IMR-90 (cell line): ENCODE measurements around the gene RAET1G. TPM values are rescaled to one million over a fixed set of nuclear protein-coding genes. Genes with fewer than 3 reads are reported as not detected.

Experiments used
- ATAC-seq: fragments of 200-7000 bp; cut with Tn5 transposase; 2 replicates; pipeline ENCODE4 v1.9.1; 2020; ENCODE audit warnings: low read depth, mild to moderate bottlenecking, moderate library complexity
- BruUV-seq: library from RNA; stranded (reverse); fragments of 400-500 nt; replicated peaks from 2 replicates; lab custom pipeline; 2021; lab: Mats Ljungman, UMichigan
- CTCF ChIA-PET: fragments of 300-600 bp; formaldehyde crosslinking; extraction: SDS; loops from one replicate; lab custom pipeline; 2021; ENCODE audit warnings: antibody characterized with exemption; lab: Yijun Ruan, JAX
- POLR2A ChIA-PET: fragments of 300-600 bp; sonication (Branson Sonifier 250); formaldehyde crosslinking; loops from one replicate; lab custom pipeline; 2022; ENCODE audit warnings: antibody characterized with exemption; ENCODE audit not compliant: unreplicated experiment; lab: Charles Lee
- DNase-seq: peaks from one replicate; pipeline ENCODE4 v3.0.0; 2013
- H2AFZ ChIP-seq: replicated peaks from 2 replicates; pipeline ENCODE3; 2013; ENCODE audit warnings: low read length, mild to moderate bottlenecking; ENCODE audit not compliant: poor library complexity
- H2AK5ac ChIP-seq: 2 replicates; pipeline ENCODE4 v1.6.1; 2013; ENCODE audit warnings: low read depth, low read length, inconsistent platforms
- H2AK9ac ChIP-seq: replicated peaks from 2 replicates; pipeline ENCODE3; 2013; ENCODE audit warnings: mild to moderate bottlenecking, low read depth, low read length, moderate library complexity; ENCODE audit not compliant: poor library complexity
- H2BK120ac ChIP-seq: 2 replicates; pipeline ENCODE4 v1.6.1; 2013; ENCODE audit warnings: low read depth, low read length, inconsistent platforms
- H2BK15ac ChIP-seq: 3 replicates; pipeline ENCODE4 v1.6.1; 2013; ENCODE audit warnings: low read depth, low read length, inconsistent platforms
- H2BK20ac ChIP-seq: 2 replicates; pipeline ENCODE4 v1.6.1; 2013; ENCODE audit warnings: low read depth, mild to moderate bottlenecking, inconsistent platforms, low read length, moderate library complexity
- H2BK5ac ChIP-seq: 2 replicates; pipeline ENCODE4 v1.6.1; 2013; ENCODE audit warnings: mild to moderate bottlenecking, low read depth, low read length, inconsistent platforms; ENCODE audit not compliant: poor library complexity, severe bottlenecking
- H3K14ac ChIP-seq: replicated peaks from 2 replicates; pipeline ENCODE4 v1.6.1; 2013; ENCODE audit warnings: low read depth, low read length, inconsistent platforms
- H3K18ac ChIP-seq: 2 replicates; pipeline ENCODE4 v1.6.1; 2013; ENCODE audit warnings: low read depth, low read length, control low read depth
- H3K23ac ChIP-seq: 2 replicates; pipeline ENCODE4 v1.6.1; 2013; ENCODE audit warnings: low read depth, low read length, inconsistent platforms
- H3K27ac ChIP-seq: 2 replicates; pipeline ENCODE4 v1.5.1; 2013; ENCODE audit warnings: mild to moderate bottlenecking, control low read depth, low read length; ENCODE audit not compliant: insufficient read depth
- H3K27me3 ChIP-seq: 2 replicates; pipeline ENCODE4 v1.6.1; 2013; ENCODE audit warnings: low read length; ENCODE audit not compliant: control insufficient read depth, insufficient read depth
- H3K36me3 ChIP-seq: 2 replicates; pipeline ENCODE4 v1.6.1; 2013; ENCODE audit warnings: low read length, mixed read lengths; ENCODE audit not compliant: control insufficient read depth, insufficient read depth
- H3K4ac ChIP-seq: 2 replicates; pipeline ENCODE4 v1.6.1; 2013; ENCODE audit warnings: low read depth, low read length, inconsistent platforms
- H3K4me1 ChIP-seq: 2 replicates; pipeline ENCODE4 v1.6.1; 2013; ENCODE audit warnings: low read length, mixed read lengths; ENCODE audit not compliant: control insufficient read depth, insufficient read depth
- H3K4me2 ChIP-seq: 2 replicates; pipeline ENCODE4 v1.6.1; 2013; ENCODE audit warnings: low read depth, mild to moderate bottlenecking, control low read depth, low read length, moderate library complexity
- H3K4me3 ChIP-seq: 2 replicates; pipeline ENCODE4 v1.5.1; 2013; ENCODE audit warnings: low read depth, mild to moderate bottlenecking, control low read depth, low read length, moderate library complexity; ENCODE audit not compliant: insufficient read depth
- H3K56ac ChIP-seq: 2 replicates; pipeline ENCODE4 v1.6.1; 2013; ENCODE audit warnings: low read length, inconsistent platforms; ENCODE audit not compliant: insufficient read depth; ENCODE audit errors: extremely low read depth
- H3K79me1 ChIP-seq, 2 experiments: 2 replicates each; pipeline ENCODE4 v1.6.1; 2013; ENCODE audit warnings: low read length in 2 of 2, inconsistent platforms in 1 of 2, low read depth in 1 of 2
- H3K9ac ChIP-seq: 2 replicates; pipeline ENCODE4 v1.6.1; 2013; ENCODE audit warnings: low read depth, low read length, control low read depth
- H3K9me1 ChIP-seq: 2 replicates; pipeline ENCODE4 v1.6.1; 2013; ENCODE audit warnings: low read length, inconsistent platforms; ENCODE audit not compliant: insufficient read depth
- H3K9me3 ChIP-seq: 2 replicates; pipeline ENCODE4 v1.6.1; 2013; ENCODE audit warnings: low read length; ENCODE audit not compliant: control insufficient read depth, insufficient read depth
- H4K20me1 ChIP-seq: 2 replicates; pipeline ENCODE4 v1.6.1; 2013; ENCODE audit warnings: low read length, inconsistent platforms; ENCODE audit not compliant: insufficient read depth
- H4K5ac ChIP-seq: 2 replicates; pipeline ENCODE4 v1.6.1; 2013; ENCODE audit warnings: mild to moderate bottlenecking, low read depth, low read length, control low read depth
- H4K8ac ChIP-seq, 2 experiments: 2 replicates each; pipeline ENCODE4 v1.6.1; 2013; ENCODE audit warnings: low read depth in 2 of 2, low read length in 2 of 2, control low read depth in 1 of 2, inconsistent platforms in 1 of 2
- H4K91ac ChIP-seq: 2 replicates; pipeline ENCODE4 v1.6.1; 2013; ENCODE audit warnings: low read depth, low read length, inconsistent platforms; ENCODE audit not compliant: insufficient read depth
- BHLHE40 ChIP-seq: fragments of 150-350 bp; IDR thresholded peaks from 2 replicates; pipeline ENCODE4 v1.6.1; 2016; ENCODE audit warnings: mild to moderate bottlenecking, low read depth, low read length
- CEBPB ChIP-seq: IDR thresholded peaks from 2 replicates; pipeline ENCODE4 v1.6.1; 2012; ENCODE audit warnings: low read depth, low read length, improper control_type of control experiment
- CHD1 ChIP-seq: IDR thresholded peaks from 2 replicates; pipeline ENCODE4 v1.6.1; 2012; ENCODE audit warnings: low read depth, low read length, improper control_type of control experiment
- CTCF ChIP-seq: conservative IDR thresholded peaks from 2 replicates; pipeline ENCODE4 v1.5.1; 2012; ENCODE audit warnings: mild to moderate bottlenecking, low read depth, low read length, improper control_type of control experiment
- ELK1 ChIP-seq: fragments of 150-350 bp; IDR thresholded peaks from 2 replicates; pipeline ENCODE4 v1.6.1; 2016; ENCODE audit warnings: low read depth, mild to moderate bottlenecking, low read length, moderate library complexity, borderline replicate concordance
- FOS ChIP-seq: fragments of 150-350 bp; IDR thresholded peaks from 2 replicates; pipeline ENCODE4 v1.6.1; 2016; ENCODE audit warnings: low read depth, low read length
- MAFK ChIP-seq: IDR thresholded peaks from 2 replicates; pipeline ENCODE4 v1.6.1; 2012; ENCODE audit warnings: low read depth, low read length, improper control_type of control experiment
- MAZ ChIP-seq: IDR thresholded peaks from 2 replicates; pipeline ENCODE4 v1.6.1; 2012; ENCODE audit warnings: low read depth, mild to moderate bottlenecking, low read length, improper control_type of control experiment, moderate library complexity, borderline replicate concordance
- MXI1 ChIP-seq: IDR thresholded peaks from 2 replicates; pipeline ENCODE4 v1.6.1; 2012; ENCODE audit warnings: low read depth, mild to moderate bottlenecking, low read length, moderate library complexity, borderline replicate concordance
- NFE2L2 ChIP-seq: fragments of 150-350 bp; IDR thresholded peaks from 2 replicates; pipeline ENCODE4 v1.6.1; 2016; ENCODE audit warnings: low read depth, mild to moderate bottlenecking, low read length
- POLR2A ChIP-seq: IDR thresholded peaks from 2 replicates; pipeline ENCODE4 v1.6.1; 2012; ENCODE audit warnings: mild to moderate bottlenecking, low read depth, low read length
- RAD21 ChIP-seq: IDR thresholded peaks from 2 replicates; pipeline ENCODE4 v1.6.1; 2012; ENCODE audit warnings: low read length, improper control_type of control experiment
- RCOR1 ChIP-seq: IDR thresholded peaks from 2 replicates; pipeline ENCODE4 v1.6.1; 2012; ENCODE audit warnings: mild to moderate bottlenecking, low read length, improper control_type of control experiment; ENCODE audit not compliant: insufficient replicate concordance
- RFX5 ChIP-seq: IDR thresholded peaks from 2 replicates; pipeline ENCODE4 v1.8.0; 2012; ENCODE audit warnings: low read depth, mild to moderate bottlenecking, low read length, moderate library complexity
- USF2 ChIP-seq: fragments of 150-350 bp; IDR thresholded peaks from 2 replicates; pipeline ENCODE4 v1.6.1; 2017; ENCODE audit warnings: mild to moderate bottlenecking, antibody characterized with exemption, low read length, low read depth
- WGBS, 2 experiments: methylation state at CpG; one replicate each; pipeline versions ENCODE4 v1.1.5 to v1.1.7; 2013; ENCODE audit warnings: missing lambda C conversion rate in 2 of 2; ENCODE audit not compliant: insufficient read length in 1 of 2; ENCODE audit errors: extremely low coverage in 2 of 2; 5-methylcytosine and 5-hydroxymethylcytosine counted together
- dilution Hi-C: fragments of 300-500 bp; cut with HindIII; formaldehyde crosslinking; loops from one replicate; pipeline ENCODE4 v1.14.3; 2018; ENCODE audit warnings: low sequenced_read_pairs; ENCODE audit not compliant: unreplicated experiment
- in situ Hi-C: fragments of 300-500 bp; cut with MboI; formaldehyde crosslinking; loops from 3 replicates; pipeline ENCODE4 v1.14.3; 2019; ENCODE audit warnings: low sequenced_read_pairs, inconsistent platforms, mixed read lengths
- intact Hi-C: fragments of 100-400 bp; cut with micrococcal nuclease; formaldehyde crosslinking; loops from 2 replicates; pipeline ENCODE4 v1.10.0; 2022
- polyA plus RNA-seq, 3 experiments: library from polyadenylated mRNA; depleted of rRNA; stranded (reverse); fragments of >200 nt; gene quantifications; 2 replicates each; pipeline ENCODE4 v1.2.3, GENCODE V29; 2012; ENCODE audit warnings: low replicate concordance in 1 of 3
- total RNA-seq: library from RNA; depleted of rRNA; stranded (reverse); fragments of >200 nt; gene quantifications from 2 replicates; pipeline ENCODE4 v1.2.3, GENCODE V29; 2012

RAET1G gene
- total and polyA plus RNA-seq, 2 of the 4 experiments (the other 2 are of a cell fraction): 1.3 to 4.2 TPM

DNA sequence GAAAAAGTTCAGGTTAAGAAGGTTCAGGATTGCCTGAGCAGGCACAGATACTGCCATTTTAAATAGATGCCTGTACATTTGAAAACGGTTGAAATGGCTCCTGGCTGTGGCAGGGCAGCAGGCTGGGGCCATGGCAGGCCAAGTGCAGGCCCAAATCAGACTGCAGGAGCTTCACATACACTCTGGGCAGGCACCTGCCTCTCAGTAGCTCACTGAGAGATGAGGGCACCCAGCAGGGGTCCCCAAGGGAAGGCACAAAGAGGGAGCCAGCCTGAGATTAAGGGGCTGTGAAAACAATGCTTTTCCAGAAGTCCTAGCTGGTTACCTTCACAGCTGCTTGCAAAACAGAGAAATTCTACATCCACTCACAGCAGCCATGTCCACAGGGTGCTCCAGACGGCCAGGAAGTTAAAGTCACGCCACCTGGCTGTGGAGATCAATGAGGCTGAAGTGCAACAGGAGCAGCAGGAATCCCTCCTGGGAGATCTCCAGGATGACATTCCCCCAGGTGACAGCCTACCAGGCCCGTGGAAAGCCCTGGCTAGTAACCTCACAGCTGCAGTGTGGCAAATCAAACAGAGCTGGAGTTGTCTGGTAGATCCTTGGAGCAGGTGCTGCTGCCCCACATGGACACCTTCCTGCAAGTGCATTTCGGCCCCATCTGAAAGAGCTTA is 18.8 kb downstream of the RAET1G start:
- ChIA-PET CTCF (interaction anchor here (0.6 to 1.5 kb wide), 2 partner anchors 47 to 63 kb away, joined by 4 to 6 read pairs; no protein-coding TSS in a partner anchor), POLR2A (no interaction called here)
- Histone ChIP-seq H3K23ac (no peak overlapping the region), H2BK5ac (no peak overlapping the region), H2BK20ac (no peak overlapping the region), H3K4me1 (no peaks in the 10 kb centered on the region), H3K4me3 (no peak overlapping the region), H3K4ac (no peak overlapping the region), H3K27me3 (peaks cover 6% of the 10 kb centered on the region), H2AK9ac (no peak overlapping the region), H4K8ac (no peak overlapping the region), H4K5ac (no peak overlapping the region), H3K27ac (no peak overlapping the region), H2AK5ac (no peak overlapping the region), H3K9ac (no peak overlapping the region), H3K36me3 (no peaks in the 10 kb centered on the region), H2AFZ (no peak overlapping the region), H3K9me1 (no peaks in the 10 kb centered on the region), H4K91ac (no peak overlapping the region), H2BK120ac (no peak overlapping the region), H3K18ac (no peak overlapping the region), H3K14ac (no peak overlapping the region), H2BK15ac (no peak overlapping the region), H3K4me2 (no peak overlapping the region), H3K9me3 (peaks cover 9% of the 10 kb centered on the region), H4K20me1 (no peaks in the 10 kb centered on the region), H3K56ac (no peak overlapping the region), H3K79me1 (no peaks in the 10 kb centered on the region)
- TF ChIP-seq USF2 (no peak), CTCF (no peak), CEBPB (no peak), MXI1 (no peak), RAD21 (no peak), POLR2A (no peak), MAZ (no peak), MAFK (no peak), RFX5 (no peak), ELK1 (no peak), RCOR1 (no peak), FOS (no peak), BHLHE40 (no peak), NFE2L2 (no peak), CHD1 (no peak)
- intact Hi-C loops (no loop called here), in situ Hi-C loops (no loop called here), dilution Hi-C loops (no loop called here)
- DNase-seq (no peak), ATAC-seq (no peak)
- no TSS peak for BruUV-seq
- WGBS, 2 experiments: 62% methylated on average over 2 of the region's 5 CpGs; no CpG with 5 or more reads in 1 of the 2 experiments
